Uterus (tissue), 4 donors: ENCODE results near the gene CARS1. TPM values are rescaled to one million over a fixed set of nuclear protein-coding genes. Genes with fewer than 3 reads are reported as not detected.

ENCODE experiments used
- DNase-seq, 2 donors: peaks; one replicate each; pipeline ENCODE4 v3.0.0-alpha.2; 2019 to 2020
- H3K27ac ChIP-seq, 2 donors: fragments of 200-600 bp; sonication (generic); 1 replicate in 1 of 2; 2 replicates in 1 of 2; pipeline ENCODE4 v1.5.1; 2016 to 2018
- H3K27me3 ChIP-seq, 2 donors: fragments of 200-600 bp; sonication (generic); one replicate each; pipeline ENCODE4 v1.5.1; 2018 to 2019; ENCODE audit warnings: control low read depth in 1 of 2
- H3K36me3 ChIP-seq, 2 donors: fragments of 200-600 bp; sonication (generic); one replicate each; pipeline ENCODE4 v1.5.1; 2019; ENCODE audit warnings: control low read depth in 1 of 2
- H3K4me1 ChIP-seq, 2 donors: fragments of 200-600 bp; sonication (generic); one replicate each; pipeline ENCODE4 v1.5.1; 2018 to 2019; ENCODE audit warnings: control low read depth in 1 of 2
- H3K4me3 ChIP-seq, 2 donors: fragments of 200-600 bp; sonication (generic); 1 replicate in 1 of 2; 2 replicates in 1 of 2; pipeline ENCODE4 v1.5.1; 2018 to 2019; ENCODE audit warnings: mild to moderate bottlenecking in 1 of 2
- H3K9me3 ChIP-seq, 2 donors: fragments of 200-600 bp; sonication (generic); one replicate each; pipeline ENCODE4 v1.5.1; 2019; ENCODE audit warnings: control low read depth in 1 of 2
- CTCF ChIP-seq, 4 experiments: fragments of 200-600 bp in 2 of 4; fragments of 450-650 bp in 2 of 4; sonication (generic) in 2 of 4; IDR thresholded peaks; one replicate each; pipeline ENCODE4 v1.5.1; 2016 to 2019; ENCODE audit warnings: antibody characterized with exemption in 4 of 4, mild to moderate bottlenecking in 2 of 4, moderate library complexity in 1 of 4
- POLR2A ChIP-seq, 2 donors: fragments of 450-650 bp; IDR thresholded peaks; one replicate each; pipeline ENCODE4 v1.6.1; 2016; ENCODE audit warnings: antibody characterized with exemption in 2 of 2, mild to moderate bottlenecking in 1 of 2, moderate library complexity in 1 of 2
- intact Hi-C: fragments of 100-400 bp; cut with DNase I; formaldehyde crosslinking; loops from one replicate; pipeline ENCODE4 v1.15.1; 2023; ENCODE audit warnings: low total_unique reads
- total RNA-seq, 4 donors: library from RNA; depleted of rRNA in 3 of 4; stranded (reverse); fragments of >200 nt in 3 of 4; gene quantifications; one replicate each; pipeline versions ENCODE4 v1.1.0 to v1.2.4, GENCODE V29; 2014 to 2023
- donor health status: DM: yes; HTN: yes; CAD: no.

Gene CARS1
- total RNA-seq, 4 donors from 2014 or later: 13.2 to 39.5 (median 27.4) TPM

DNA sequence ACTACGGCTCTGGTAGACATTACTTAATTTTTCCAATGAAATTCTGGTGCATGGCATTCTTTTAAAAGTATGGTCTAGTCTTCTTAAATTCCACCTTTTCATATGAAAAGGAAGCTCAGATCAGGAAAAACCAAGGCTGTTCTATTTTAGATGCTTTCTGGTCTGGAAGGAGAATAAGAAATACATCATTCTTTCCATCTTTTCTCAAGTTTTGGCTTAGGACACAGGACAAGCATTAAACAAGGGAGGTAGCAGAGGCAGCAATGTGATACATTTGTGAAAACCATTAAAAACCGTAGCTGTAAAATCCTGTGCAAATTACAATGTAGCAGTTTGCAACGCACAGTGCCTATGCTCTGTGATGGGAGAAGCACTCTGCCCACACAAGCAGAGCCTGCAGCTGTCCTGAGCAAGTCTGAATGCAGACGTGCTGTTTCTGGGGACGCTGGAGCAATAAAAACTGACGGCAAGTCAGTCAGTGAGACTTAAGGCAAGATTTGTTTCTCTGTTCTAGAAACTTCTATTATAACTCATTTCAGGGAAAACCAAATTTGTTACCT lies 88.8 kb downstream of the CARS1 start:
- H3K9me3 ChIP-seq: no peaks in the 10 kb centered on the region
- DNase-seq: no peak
- H3K4me1 ChIP-seq: no peaks in the 10 kb centered on the region
- H3K27me3 ChIP-seq: no peaks in the 10 kb centered on the region
- no peak overlapping the region for H3K27ac ChIP-seq
- no peak overlapping the region for H3K4me3 ChIP-seq
- H3K36me3 ChIP-seq: no peaks in the 10 kb centered on the region
- intact Hi-C loops: no loop called here
- TF ChIP-seq POLR2A (IDR thresholded peaks at IDR 0.05) (no peak), CTCF (IDR thresholded peaks at IDR 0.05) (no peak)

- H3K9me3 ChIP-seq: no peaks in the 10 kb centered on the region
- TF ChIP-seq POLR2A (IDR thresholded peaks at IDR 0.05): no peak
- no peak for TF ChIP-seq CTCF (IDR thresholded peaks at IDR 0.05)
- no peaks in the 10 kb centered on the region for H3K27me3 ChIP-seq
- H3K27ac ChIP-seq: no peak overlapping the region
- no peak overlapping the region for H3K4me3 ChIP-seq
- intact Hi-C loops: no loop called here
- DNase-seq: no peak
- H3K4me1 ChIP-seq: no peaks in the 10 kb centered on the region
- H3K36me3 ChIP-seq: no peaks in the 10 kb centered on the region
Observed at GRCh38 chr11:2964782-2965181, 92.4 kb downstream of the CARS1 start.

DNA sequence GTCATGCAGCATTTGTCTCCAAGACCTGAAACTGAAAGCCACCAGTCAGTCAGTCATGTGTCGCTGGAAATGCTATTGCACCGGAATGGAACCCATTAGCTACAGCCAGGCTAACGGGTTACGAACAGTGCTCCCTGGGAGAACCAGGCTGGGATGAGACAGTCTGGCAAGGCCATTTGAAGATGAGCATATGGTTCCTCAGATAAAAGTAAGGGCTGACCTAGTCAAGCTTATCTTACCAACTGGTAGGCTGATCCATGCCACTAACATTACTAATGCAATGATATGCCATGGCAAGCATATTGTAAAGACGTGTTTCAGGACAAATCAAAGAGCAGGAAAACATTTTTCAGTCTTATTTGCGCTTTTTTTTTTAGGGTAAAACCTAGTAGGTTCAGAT lies 93.5 kb downstream of the CARS1 start:
- no peaks in the 10 kb centered on the region for H3K9me3 ChIP-seq
- no peaks in the 10 kb centered on the region for H3K27me3 ChIP-seq
- H3K4me3 ChIP-seq: no peak overlapping the region
- intact Hi-C loops: no loop called here
- DNase-seq: no peak
- TF ChIP-seq CTCF (IDR thresholded peaks at IDR 0.05): no peak
- TF ChIP-seq POLR2A (IDR thresholded peaks at IDR 0.05): no peak
- H3K36me3 ChIP-seq: no peaks in the 10 kb centered on the region
- no peak overlapping the region for H3K27ac ChIP-seq
- no peaks in the 10 kb centered on the region for H3K4me1 ChIP-seq

DNA sequence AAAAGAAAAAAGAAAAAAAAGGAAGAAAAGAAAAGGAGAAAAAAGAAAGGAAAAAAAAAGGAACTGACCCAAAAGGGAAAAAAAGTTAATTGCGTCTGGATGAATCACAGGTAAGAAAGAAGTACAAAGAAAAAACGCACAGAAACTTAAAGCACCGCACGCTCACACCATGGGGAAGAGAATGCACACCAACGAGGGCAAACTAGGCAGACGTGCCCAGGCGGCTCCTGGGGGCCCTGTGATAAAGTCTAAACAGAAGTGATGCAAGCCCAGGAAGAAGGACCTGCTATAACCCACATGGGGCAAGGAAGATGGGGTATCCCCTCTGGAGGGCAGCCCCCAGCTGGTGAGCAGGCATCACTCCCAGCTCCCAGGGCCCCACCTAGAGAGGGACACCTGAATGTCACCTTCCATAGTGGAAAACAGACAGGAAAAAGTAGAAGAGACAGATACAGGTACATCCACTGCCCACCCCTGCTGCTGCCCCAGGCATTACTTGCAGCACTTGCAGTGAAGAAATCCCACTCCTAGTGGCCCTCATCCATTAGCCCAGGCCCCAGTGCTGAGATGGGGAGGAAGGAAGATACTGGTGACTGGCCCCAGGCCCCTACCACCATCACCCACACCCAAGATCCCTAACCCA lies 94.0 kb downstream of the CARS1 start:
- intact Hi-C loops: no loop called here
- no peaks in the 10 kb centered on the region for H3K27me3 ChIP-seq
- H3K9me3 ChIP-seq: no peaks in the 10 kb centered on the region
- no peak overlapping the region for H3K27ac ChIP-seq
- DNase-seq: no peak
- no peaks in the 10 kb centered on the region for H3K4me1 ChIP-seq
- H3K4me3 ChIP-seq: no peak overlapping the region
- TF ChIP-seq CTCF (IDR thresholded peaks at IDR 0.05) (no peak), POLR2A (IDR thresholded peaks at IDR 0.05) (no peak)
- no peaks in the 10 kb centered on the region for H3K36me3 ChIP-seq

GRCh38 chr11:2961080-2961479 lies 96.1 kb downstream of the CARS1 start:
- no peaks in the 10 kb centered on the region for H3K36me3 ChIP-seq
- DNase-seq: no peak
- H3K4me3 ChIP-seq: no peak overlapping the region
- no peak for TF ChIP-seq CTCF (IDR thresholded peaks at IDR 0.05)
- no peak for TF ChIP-seq POLR2A (IDR thresholded peaks at IDR 0.05)
- no peak overlapping the region for H3K27ac ChIP-seq
- no peaks in the 10 kb centered on the region for H3K27me3 ChIP-seq
- intact Hi-C loops: no loop called here
- no peaks in the 10 kb centered on the region for H3K4me1 ChIP-seq
- no peaks in the 10 kb centered on the region for H3K9me3 ChIP-seq
